Measurements from ENCODE around the gene AIF1.
A peak's percentile ranks its signal among the peaks of the same experiment; 100 is the strongest.

Gene AIF1

GRCh38 chr6:31620586-31621319 lies 5.7 kb downstream of the AIF1 start, which contains the start of gene PRRC2A:
Gene PRRC2A, plus strand, starts transcription at chr6:31620715. Its CDS starts 2,075 bp downstream, at chr6:31622790.
- peaks cover 12% of the 10 kb centered on the region for H3K4me1 ChIP-seq
- peak within 1 kb of the TSS; percentile 88 for H3K4me2 ChIP-seq (ENCODE audit: low read length)
- H3K27ac ChIP-seq, result peak within 1 kb of the TSS; percentile 94
- peaks cover 15% of the 10 kb centered on the region for H3K79me2 ChIP-seq
- H2AFZ ChIP-seq, result peak within 1 kb of the TSS; percentile 79
- H3K9ac ChIP-seq, result peak within 1 kb of the TSS; percentile 79
- TF ChIP-seq CTCF (IDR thresholded peaks at IDR 0.05), result no peak
- H3K9me3 ChIP-seq (ENCODE audit: control insufficient read depth, low read length), result no peaks in the 10 kb centered on the region
- H3K4me3 ChIP-seq (ENCODE audit: low read depth, low read length), result peak within 1 kb of the TSS; percentile 88
- no peaks in the 10 kb centered on the region for H3K36me3 ChIP-seq (ENCODE audit: control insufficient read depth, insufficient read depth, low read length)
- no peaks in the 10 kb centered on the region for H3K27me3 ChIP-seq (ENCODE audit: control insufficient read depth, insufficient read depth, low read length)

GRCh38 chr6:31621320-31621939 lies 6.4 kb downstream of the AIF1 start:
- H3K36me3 ChIP-seq (ENCODE audit: control insufficient read depth, insufficient read depth, low read length), result no peaks in the 10 kb centered on the region
- H3K9ac ChIP-seq, result peak overlapping the region; percentile 79
- peak overlapping the region; percentile 88 for H3K4me2 ChIP-seq (ENCODE audit: low read length)
- H3K79me2 ChIP-seq, result peaks cover 15% of the 10 kb centered on the region
- peak overlapping the region; percentile 94 for H3K27ac ChIP-seq
- peaks cover 12% of the 10 kb centered on the region for H3K4me1 ChIP-seq
- H3K4me3 ChIP-seq (ENCODE audit: low read depth, low read length), result peak overlapping the region; percentile 88
- H3K9me3 ChIP-seq (ENCODE audit: control insufficient read depth, low read length), result no peaks in the 10 kb centered on the region
- H2AFZ ChIP-seq, result peak overlapping the region; percentile 79
- TF ChIP-seq CTCF (IDR thresholded peaks at IDR 0.05), result no peak
- no peaks in the 10 kb centered on the region for H3K27me3 ChIP-seq (ENCODE audit: control insufficient read depth, insufficient read depth, low read length)

GRCh38 chr6:31621991-31622390 lies 7.0 kb downstream of the AIF1 start:
- Histone ChIP-seq H3K36me3 (ENCODE audit: control insufficient read depth, insufficient read depth, low read length) (no peaks in the 10 kb centered on the region), H3K4me1 (peaks cover 12% of the 10 kb centered on the region), H3K27me3 (ENCODE audit: control insufficient read depth, insufficient read depth, low read length) (no peaks in the 10 kb centered on the region), H3K27ac (peak overlapping the region; percentile 94), H3K9me3 (ENCODE audit: control insufficient read depth, low read length) (no peaks in the 10 kb centered on the region), H3K4me2 (ENCODE audit: low read length) (peak overlapping the region; percentile 88), H2AFZ (no peak overlapping the region), H3K79me2 (peaks cover 17% of the 10 kb centered on the region), H3K9ac (no peak overlapping the region), H3K4me3 (ENCODE audit: low read depth, low read length) (peak overlapping the region; percentile 88)
- no peak for TF ChIP-seq CTCF (IDR thresholded peaks at IDR 0.05)

- Histone ChIP-seq H2AFZ (no peak overlapping the region), H3K4me2 (ENCODE audit: low read length) (peak overlapping the region; percentile 88), H3K9ac (no peak overlapping the region), H3K4me1 (peaks cover 12% of the 10 kb centered on the region), H3K27me3 (ENCODE audit: control insufficient read depth, insufficient read depth, low read length) (no peaks in the 10 kb centered on the region), H3K36me3 (ENCODE audit: control insufficient read depth, insufficient read depth, low read length) (no peaks in the 10 kb centered on the region), H3K79me2 (peaks cover 17% of the 10 kb centered on the region), H3K27ac (no peak overlapping the region), H3K4me3 (ENCODE audit: low read depth, low read length) (no peak overlapping the region), H3K9me3 (ENCODE audit: control insufficient read depth, low read length) (no peaks in the 10 kb centered on the region)
- no peak for TF ChIP-seq CTCF (IDR thresholded peaks at IDR 0.05)
Measured at GRCh38 chr6:31622684-31623091, 7.7 kb downstream of the AIF1 start.
